Aorta (tissue), 5 donors: Measurements from ENCODE around the gene TRPM3. TPM values are rescaled to one million over a fixed set of nuclear protein-coding genes. Genes with fewer than 3 reads are reported as not detected.
A peak's percentile ranks its signal among the peaks of the same experiment; 100 is the strongest.

Experiments
- ATAC-seq: fragments of 200-7000 bp; cut with Tn5 transposase; one replicate; pipeline ENCODE4 v1.9.1; 2022; ENCODE audit warnings: moderate library complexity; ENCODE audit not compliant: low FRiP score
- DNase-seq, 2 donors: peaks; one replicate each; pipeline ENCODE4 v3.0.0-alpha.2; 2020
- H3K27ac ChIP-seq, 2 donors: one replicate each; pipeline ENCODE4 v1.5.1; 2013; ENCODE audit warnings: low read length in 2 of 2, mild to moderate bottlenecking in 2 of 2, moderate library complexity in 2 of 2, control low read depth in 1 of 2, inconsistent platforms in 1 of 2, low read depth in 1 of 2
- H3K27me3 ChIP-seq, 2 donors: one replicate each; pipeline ENCODE4 v1.6.1; 2013; ENCODE audit warnings: control low read depth in 1 of 2, low read length in 1 of 2, mild to moderate bottlenecking in 1 of 2, moderate library complexity in 1 of 2; ENCODE audit not compliant: insufficient read depth in 2 of 2, control insufficient read depth in 1 of 2
- H3K36me3 ChIP-seq, 2 donors: one replicate each; pipeline ENCODE4 v1.6.1; 2013; ENCODE audit warnings: control low read depth in 1 of 2, low read length in 1 of 2, mild to moderate bottlenecking in 1 of 2; ENCODE audit not compliant: insufficient read depth in 2 of 2, control insufficient read depth in 1 of 2
- H3K4me1 ChIP-seq, 2 donors: one replicate each; pipeline ENCODE4 v1.6.1; 2013; ENCODE audit warnings: low read length in 2 of 2, control low read depth in 1 of 2, mild to moderate bottlenecking in 1 of 2, moderate library complexity in 1 of 2; ENCODE audit not compliant: insufficient read depth in 2 of 2, control insufficient read depth in 1 of 2
- H3K4me3 ChIP-seq, 2 donors: one replicate each; pipeline ENCODE4 v1.5.1; 2013; ENCODE audit warnings: low read length in 2 of 2, control low read depth in 1 of 2, mild to moderate bottlenecking in 1 of 2
- H3K9me3 ChIP-seq: one replicate; pipeline ENCODE4 v1.6.1; 2013; ENCODE audit warnings: mild to moderate bottlenecking, low read length; ENCODE audit not compliant: control insufficient read depth
- WGBS, 2 donors: extraction: QIAGEN DNeasy Blood & Tissue Kit; methylation state at CpG; one replicate each; pipeline ENCODE4 v1.1.7; 2013; 5-methylcytosine and 5-hydroxymethylcytosine counted together
- intact Hi-C, 2 donors: fragments of 100-400 bp; cut with DNase I; formaldehyde crosslinking; loops; one replicate each; pipeline versions ENCODE4 v1.14.2 to v1.15.0; 2022
- polyA plus RNA-seq, 2 donors: library from polyadenylated mRNA; stranded (reverse); fragments of 200-250 nt; gene quantifications; one replicate each; pipeline ENCODE4 v1.2.3, GENCODE V29; 2013
- total RNA-seq, 2 donors: library from RNA; stranded (reverse); fragmentation: NEBNext Ultra II Directional; extraction: Animal tissue kit (Norgen Biotek cat#: 25700); gene quantifications; one replicate each; pipeline ENCODE4 v1.2.1, GENCODE V29; 2021
- donor health status: healthy with polysubstance abuse.
- donor health status: Bipolar disorder and iron deficiency.
- donor health status: DM: no; HTN: no; CAD: no.
- donor health status: DM: no; HTN: no; CAD: no.
- donor health status: DM: yes; HTN: yes; CAD: no.

TRPM3 gene
- total and polyA plus RNA-seq, 4 donors: 0.13 to 5.7 (median 1.7) TPM

- Histone ChIP-seq H3K27ac (no peak overlapping the region), H3K27me3 (no peaks in the 10 kb centered on the region), H3K9me3 (no peaks in the 10 kb centered on the region), H3K4me1 (peaks cover 0 to 4% of the 10 kb centered on the region in 2 donors), H3K4me3 (no peak overlapping the region), H3K36me3 (no peaks in the 10 kb centered on the region)
- DNase-seq (no peak), ATAC-seq (no peak)
- 15 to 45% methylated on average over 1 of the region's 1 CpG for WGBS, 2 donors
- intact Hi-C loops: loop anchor here in 1 of 2 donors (5.0 kb wide), 1 partner anchor 35 kb away; no protein-coding TSS in a partner anchor
These were observed 219.2 kb downstream of the TRPM3 start for GRCh38 chr9:70902171-70902570.

DNA sequence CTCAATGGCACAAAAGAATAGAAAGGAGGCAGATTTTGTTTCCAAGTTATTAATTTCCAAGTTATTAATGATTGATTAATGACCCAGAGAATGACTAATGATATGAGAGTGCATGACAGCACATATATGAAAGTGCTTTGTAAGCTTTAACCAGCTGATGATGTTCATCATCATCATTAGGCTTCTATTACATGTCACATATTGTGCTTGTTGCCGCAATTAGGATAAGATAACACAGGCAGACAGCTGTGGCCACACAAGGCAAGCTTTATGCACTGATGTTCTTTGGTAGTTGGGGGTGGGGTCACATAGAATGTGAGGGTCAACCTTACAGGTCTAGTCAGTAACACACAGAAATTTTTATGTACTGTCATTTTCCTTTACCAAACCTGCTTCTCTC lies 219.7 kb downstream of the TRPM3 start:
- DNase-seq: no peak
- Histone ChIP-seq H3K4me1 (peaks cover 0 to 4% of the 10 kb centered on the region in 2 donors), H3K27me3 (no peaks in the 10 kb centered on the region), H3K27ac (no peak overlapping the region), H3K9me3 (no peaks in the 10 kb centered on the region), H3K4me3 (no peak overlapping the region), H3K36me3 (no peaks in the 10 kb centered on the region)
- WGBS, 2 donors: 87 to 88% methylated on average over 1 of the region's 1 CpG
- intact Hi-C loops: loop anchor here in 1 of 2 donors (5.0 kb wide), 1 partner anchor 34 kb away; no protein-coding TSS in a partner anchor
- peak; percentile 15 for ATAC-seq

- no peaks in the 10 kb centered on the region for H3K27me3 ChIP-seq
- peaks cover 0 to 4% of the 10 kb centered on the region in 2 donors for H3K4me1 ChIP-seq
- H3K4me3 ChIP-seq: no peak overlapping the region
- DNase-seq: no peak
- no peak overlapping the region for H3K27ac ChIP-seq
- no peaks in the 10 kb centered on the region for H3K36me3 ChIP-seq
- no peaks in the 10 kb centered on the region for H3K9me3 ChIP-seq
- no peak for ATAC-seq
- intact Hi-C loops: loop anchor here in 1 of 2 donors (5.0 kb wide), 1 partner anchor 34 kb away; no protein-coding TSS in a partner anchor
These were observed 220.4 kb downstream of the TRPM3 start for GRCh38 chr9:70901013-70901412.

DNA sequence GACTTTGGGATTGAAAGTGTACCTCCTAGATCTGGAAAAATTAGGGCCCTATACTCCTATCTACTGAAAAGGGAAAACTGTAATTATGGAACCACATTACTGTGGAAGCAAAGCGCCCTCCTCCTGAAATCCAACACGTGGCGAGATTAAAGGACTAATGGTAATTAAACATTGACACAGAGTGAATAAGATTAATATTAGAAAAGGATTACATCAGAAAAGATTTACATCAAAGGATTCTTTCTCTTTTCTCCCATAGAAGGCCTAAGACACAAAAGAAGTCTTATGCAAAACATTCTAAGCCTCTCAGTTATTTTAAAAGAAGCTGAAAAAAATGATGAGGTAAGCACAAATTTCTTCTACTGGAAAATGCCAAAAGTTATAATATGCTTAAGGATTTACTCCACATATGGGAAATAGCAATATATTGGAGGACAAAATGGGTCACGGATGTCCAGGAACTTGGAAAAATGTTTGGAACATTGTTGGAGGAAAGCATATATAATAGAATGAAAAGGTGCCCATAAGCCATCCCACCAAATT lies 227.8 kb downstream of the TRPM3 start:
- Histone ChIP-seq H3K9me3 (no peaks in the 10 kb centered on the region), H3K27me3 (no peaks in the 10 kb centered on the region), H3K4me1 (no peaks in the 10 kb centered on the region), H3K27ac (no peak overlapping the region), H3K4me3 (no peak overlapping the region), H3K36me3 (no peaks in the 10 kb centered on the region)
- intact Hi-C loops: no loop called here
- ATAC-seq (no peak), DNase-seq (no peak)
- 89 to 93% methylated on average over 4 of the region's 4 CpGs for WGBS, 2 donors

- no peak for ATAC-seq
- H3K4me1 ChIP-seq: no peaks in the 10 kb centered on the region
- intact Hi-C loops: no loop called here
- H3K27me3 ChIP-seq: no peaks in the 10 kb centered on the region
- H3K9me3 ChIP-seq: no peaks in the 10 kb centered on the region
- no peak overlapping the region for H3K27ac ChIP-seq
- DNase-seq: no peak
- no peak overlapping the region for H3K4me3 ChIP-seq
- 85 to 90% methylated on average over 1 of the region's 1 CpG for WGBS, 2 donors
- no peaks in the 10 kb centered on the region for H3K36me3 ChIP-seq
These were observed 232.9 kb downstream of the TRPM3 start for GRCh38 chr9:70888471-70888870.

DNA sequence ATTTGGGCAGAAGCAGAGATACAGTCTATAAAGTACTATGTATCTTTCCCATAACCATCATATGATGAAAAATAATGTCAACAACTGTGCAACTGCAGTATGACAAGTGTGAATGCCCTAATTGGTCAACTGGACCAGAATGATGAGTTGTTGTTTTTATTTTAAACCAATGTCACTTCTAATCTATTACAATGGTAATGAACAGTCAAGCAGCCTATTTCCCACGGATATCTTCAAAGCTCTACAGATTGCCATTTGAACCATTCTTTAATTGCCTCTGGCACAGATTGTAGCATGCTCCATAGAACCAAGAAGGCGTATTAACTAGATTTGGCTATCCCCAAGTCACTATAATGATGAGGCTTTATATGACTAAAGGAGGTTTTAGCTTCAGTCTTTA lies 233.6 kb downstream of the TRPM3 start:
- no peaks in the 10 kb centered on the region for H3K9me3 ChIP-seq
- no peak overlapping the region for H3K27ac ChIP-seq
- DNase-seq: no peak
- no peak overlapping the region for H3K4me3 ChIP-seq
- H3K27me3 ChIP-seq: no peaks in the 10 kb centered on the region
- no peak for ATAC-seq
- no peaks in the 10 kb centered on the region for H3K36me3 ChIP-seq
- intact Hi-C loops: no loop called here
- H3K4me1 ChIP-seq: no peaks in the 10 kb centered on the region
- 65 to 71% methylated on average over 2 of the region's 2 CpGs for WGBS, 2 donors

DNA sequence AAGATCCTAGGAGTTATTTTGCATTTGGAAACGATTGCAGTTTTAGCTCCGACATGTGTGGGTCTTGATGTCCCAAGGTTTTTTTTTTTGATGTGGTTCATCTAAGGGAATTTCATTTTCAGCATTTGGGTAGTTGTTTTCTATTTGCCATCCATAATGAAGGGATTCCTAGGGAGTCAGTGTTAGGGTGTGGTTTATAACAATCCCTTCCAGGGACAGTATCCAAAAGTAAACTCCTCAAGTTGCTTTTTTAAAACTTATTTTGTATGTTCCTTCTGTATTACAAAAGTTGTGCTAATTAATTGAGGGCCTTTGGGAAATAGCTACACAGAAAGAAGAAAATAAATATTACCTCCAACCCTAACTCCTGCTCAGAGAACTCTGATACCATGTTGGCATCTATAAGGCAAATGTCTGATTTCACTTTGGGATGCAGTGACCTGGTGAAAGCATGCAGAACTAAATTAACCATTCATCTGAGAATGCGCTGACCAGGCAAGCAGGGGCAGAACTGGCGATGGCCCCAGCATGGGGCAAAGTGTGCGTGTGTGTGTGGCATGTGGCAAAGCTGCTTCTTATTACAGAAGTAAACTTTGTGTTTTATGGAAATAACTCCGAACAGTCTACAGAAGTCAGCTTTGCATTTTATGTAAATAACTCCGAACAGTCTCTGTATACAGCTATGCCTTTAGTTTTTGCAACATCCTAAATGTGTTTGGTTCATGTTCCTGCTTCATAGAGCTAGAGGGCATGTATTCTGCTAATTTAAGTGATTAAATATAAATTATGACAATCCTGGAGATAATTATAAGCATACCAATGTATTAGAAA lies 237.2 kb downstream of the TRPM3 start:
- Histone ChIP-seq H3K27ac (no peak overlapping the region), H3K36me3 (no peaks in the 10 kb centered on the region), H3K27me3 (no peaks in the 10 kb centered on the region), H3K4me3 (no peak overlapping the region), H3K4me1 (no peaks in the 10 kb centered on the region), H3K9me3 (no peaks in the 10 kb centered on the region)
- DNase-seq (no peak), ATAC-seq (no peak)
- WGBS, 2 donors: 90 to 94% methylated on average over 7 of the region's 7 CpGs
- intact Hi-C loops: no loop called here

GRCh38 chr9:70883056-70883455 lies 238.4 kb downstream of the TRPM3 start:
- intact Hi-C loops: no loop called here
- no peaks in the 10 kb centered on the region for H3K9me3 ChIP-seq
- no peaks in the 10 kb centered on the region for H3K36me3 ChIP-seq
- H3K27ac ChIP-seq: no peak overlapping the region
- WGBS, 2 donors: 94 to 97% methylated on average over 1 of the region's 1 CpG
- no peak overlapping the region for H3K4me3 ChIP-seq
- ATAC-seq (no peak), DNase-seq (no peak)
- no peaks in the 10 kb centered on the region for H3K4me1 ChIP-seq
- no peaks in the 10 kb centered on the region for H3K27me3 ChIP-seq

DNA sequence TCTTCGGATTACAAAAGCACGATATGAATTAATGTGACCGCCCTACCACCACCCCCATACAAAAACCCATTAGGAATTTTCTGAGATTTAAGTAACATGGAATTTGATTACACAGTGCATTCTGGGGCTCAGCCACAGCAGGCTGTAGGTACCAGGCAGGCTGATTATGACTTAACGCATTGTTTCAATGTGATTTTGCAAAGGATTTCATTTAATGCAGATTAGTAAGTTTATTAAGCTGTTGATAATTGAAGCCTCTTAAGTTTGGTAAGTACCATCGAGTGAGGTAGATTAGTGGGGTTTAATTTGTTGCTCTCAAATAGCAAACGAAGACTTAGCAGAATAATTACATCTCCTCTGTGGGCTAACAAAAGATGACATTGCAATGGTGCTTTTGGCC lies 240.1 kb downstream of the TRPM3 start:
- Histone ChIP-seq H3K9me3 (no peaks in the 10 kb centered on the region), H3K27ac (no peak overlapping the region), H3K4me1 (no peaks in the 10 kb centered on the region), H3K27me3 (no peaks in the 10 kb centered on the region), H3K36me3 (no peaks in the 10 kb centered on the region), H3K4me3 (no peak overlapping the region)
- no peak for ATAC-seq
- WGBS, 2 donors: 93% methylated on average over 6 of the region's 6 CpGs
- intact Hi-C loops: no loop called here
- DNase-seq: no peak
